Astrocyte of the spinal cord (primary cell): ENCODE data around the gene SPATA21.

Experiments used
- DNase-seq: peaks from one replicate; pipeline ENCODE4 v3.0.0; 2011; ENCODE audit warnings: low read depth, low spot score
- H3K4me3 ChIP-seq: 2 replicates; pipeline ENCODE4 v1.5.1; 2011; ENCODE audit warnings: low read depth, mild to moderate bottlenecking, low read length, moderate library complexity
- in situ Hi-C: cut with HindIII; loops from 2 replicates; pipeline ENCODE4 v1.10.0; 2017; ENCODE audit warnings: low sequenced_read_pairs
- TF ChIP-seq, protein P1 (sequence below): IDR thresholded peaks from 2 replicates; pipeline ENCODE4 v1.5.1; 2012; ENCODE audit warnings: low read depth, mild to moderate bottlenecking, low read length, inconsistent platforms

SPATA21 gene

DNA sequence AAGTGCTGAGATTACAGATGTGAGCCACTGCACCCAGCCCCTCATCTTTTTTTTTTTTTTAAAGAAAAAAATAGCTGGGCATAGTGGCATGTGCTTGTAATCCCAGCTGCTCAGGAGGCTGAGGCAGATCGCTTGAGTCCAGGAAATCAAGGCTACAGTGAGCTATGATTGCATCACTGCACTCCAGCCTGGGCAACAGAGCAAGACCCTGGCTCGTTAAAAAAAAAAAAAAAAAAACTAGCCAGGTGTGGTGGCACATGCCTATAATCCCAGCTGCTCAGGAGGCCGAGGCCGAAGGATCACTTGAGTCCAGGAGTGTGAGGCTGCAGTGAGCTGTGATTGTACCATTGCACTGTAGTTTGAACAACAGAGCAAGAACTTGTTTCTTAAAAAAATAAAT, 56.4 kb downstream of the SPATA21 start:
- in situ Hi-C loops = no loop called here
- no peak overlapping the region for H3K4me3 ChIP-seq
- no peak for DNase-seq
- TF ChIP-seq, protein P1, sequence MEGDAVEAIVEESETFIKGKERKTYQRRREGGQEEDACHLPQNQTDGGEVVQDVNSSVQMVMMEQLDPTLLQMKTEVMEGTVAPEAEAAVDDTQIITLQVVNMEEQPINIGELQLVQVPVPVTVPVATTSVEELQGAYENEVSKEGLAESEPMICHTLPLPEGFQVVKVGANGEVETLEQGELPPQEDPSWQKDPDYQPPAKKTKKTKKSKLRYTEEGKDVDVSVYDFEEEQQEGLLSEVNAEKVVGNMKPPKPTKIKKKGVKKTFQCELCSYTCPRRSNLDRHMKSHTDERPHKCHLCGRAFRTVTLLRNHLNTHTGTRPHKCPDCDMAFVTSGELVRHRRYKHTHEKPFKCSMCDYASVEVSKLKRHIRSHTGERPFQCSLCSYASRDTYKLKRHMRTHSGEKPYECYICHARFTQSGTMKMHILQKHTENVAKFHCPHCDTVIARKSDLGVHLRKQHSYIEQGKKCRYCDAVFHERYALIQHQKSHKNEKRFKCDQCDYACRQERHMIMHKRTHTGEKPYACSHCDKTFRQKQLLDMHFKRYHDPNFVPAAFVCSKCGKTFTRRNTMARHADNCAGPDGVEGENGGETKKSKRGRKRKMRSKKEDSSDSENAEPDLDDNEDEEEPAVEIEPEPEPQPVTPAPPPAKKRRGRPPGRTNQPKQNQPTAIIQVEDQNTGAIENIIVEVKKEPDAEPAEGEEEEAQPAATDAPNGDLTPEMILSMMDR = no peak

DNA sequence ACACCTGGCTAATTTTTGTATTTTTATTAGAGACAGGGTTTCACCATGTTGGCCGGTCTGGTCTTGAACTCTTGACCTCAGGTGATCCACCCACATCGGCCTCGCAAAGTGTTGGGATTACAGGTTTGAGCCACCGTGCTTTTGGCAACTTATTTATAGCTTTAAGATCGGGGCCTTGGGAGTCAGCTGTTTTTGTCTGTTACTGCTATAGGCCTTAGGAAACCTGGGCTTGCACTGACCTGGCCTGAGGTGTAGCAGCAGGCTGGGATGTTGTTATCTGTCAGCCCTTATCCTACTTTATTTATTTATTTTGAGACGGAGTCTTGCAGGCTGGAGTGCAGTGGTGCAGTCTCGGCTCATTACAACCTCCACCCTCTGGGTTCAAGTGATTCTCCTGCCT, 58.8 kb downstream of the SPATA21 start:
- TF ChIP-seq, protein P1 = no peak
- DNase-seq = no peak
- H3K4me3 ChIP-seq = no peak overlapping the region
- in situ Hi-C loops = no loop called here

DNA sequence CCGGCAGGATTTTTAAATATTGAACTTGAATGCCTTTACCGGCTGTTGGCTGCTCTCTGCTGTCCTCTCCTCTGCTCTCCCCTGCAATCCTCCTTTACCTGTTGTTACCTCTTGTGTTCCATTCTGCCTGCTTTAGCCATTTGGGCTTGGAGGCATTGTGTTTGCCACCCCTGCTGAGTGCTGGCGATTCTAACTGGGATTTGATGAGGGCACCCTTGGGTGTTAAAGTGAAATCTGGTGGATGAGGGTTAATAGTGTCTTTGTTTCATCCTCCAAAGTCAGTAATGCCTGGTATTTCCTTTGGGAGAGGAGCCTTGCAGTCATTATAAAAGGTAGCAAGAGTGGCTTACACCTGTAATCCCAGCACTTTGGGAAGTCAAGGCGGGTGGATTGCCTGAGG, 60.3 kb downstream of the SPATA21 start:
- DNase-seq = no peak
- TF ChIP-seq, protein P1 = no peak
- no peak overlapping the region for H3K4me3 ChIP-seq
- in situ Hi-C loops = no loop called here

DNA sequence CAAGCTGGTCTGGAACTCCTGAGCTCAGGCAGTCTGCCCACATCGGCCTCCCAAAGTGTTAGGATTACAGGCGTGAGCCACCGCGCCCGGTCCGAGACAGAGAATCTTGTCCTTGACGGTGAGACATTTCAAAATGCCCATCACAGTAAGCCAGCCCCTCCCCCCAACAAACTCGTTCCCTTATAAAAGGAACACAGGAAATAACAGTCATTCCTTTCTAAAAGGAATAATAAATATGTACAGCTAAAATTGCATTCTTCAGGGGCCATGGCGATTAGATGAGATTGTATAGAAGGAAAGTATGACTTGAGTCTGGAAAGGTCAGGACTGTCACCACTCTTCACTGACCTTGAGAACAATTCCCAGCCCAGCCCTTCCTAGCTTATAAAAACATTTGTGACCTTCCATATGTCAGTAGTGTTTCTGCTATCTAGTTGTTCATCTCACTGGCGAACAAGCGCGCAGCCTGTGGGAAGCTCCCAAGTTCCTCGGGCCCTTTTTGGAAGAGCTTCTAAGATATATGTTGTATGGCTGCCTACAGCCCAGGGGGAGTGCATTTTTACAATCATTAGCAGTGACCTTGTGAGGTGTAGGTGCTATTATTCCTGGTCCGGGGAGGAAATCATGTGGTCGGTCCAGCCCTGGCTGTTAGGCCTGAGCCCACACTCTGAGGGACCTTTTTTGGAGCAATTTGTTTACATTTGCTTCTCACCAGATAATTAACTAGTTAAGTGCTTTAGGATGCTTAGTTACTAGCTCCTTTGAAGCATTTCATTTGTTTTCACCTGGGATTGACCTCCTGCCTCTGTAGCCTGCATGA, 61.5 kb downstream of the SPATA21 start:
- DNase-seq = peak; percentile 59
- TF ChIP-seq, protein P1 = no peak
- no peak overlapping the region for H3K4me3 ChIP-seq
- in situ Hi-C loops = no loop called here

DNA sequence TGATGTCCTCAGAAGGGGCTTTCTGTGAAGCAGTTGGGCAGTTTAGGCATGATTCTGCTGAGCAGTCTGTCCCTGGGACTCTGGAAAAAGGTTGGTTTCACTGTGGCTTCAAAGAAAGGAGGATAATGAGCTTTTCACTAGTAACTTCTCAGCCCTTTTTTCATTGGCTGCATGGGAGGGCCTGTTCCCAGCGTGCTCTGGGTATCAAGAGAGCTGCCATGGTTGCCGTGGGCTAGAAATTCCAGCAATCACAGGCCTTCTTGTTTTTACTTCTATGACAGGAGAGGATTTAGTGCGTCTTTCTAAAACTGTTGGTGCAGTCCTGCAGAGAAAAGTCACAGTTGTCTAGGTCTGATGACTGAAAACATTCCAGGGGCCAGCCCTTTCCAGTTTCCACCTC, 63.0 kb downstream of the SPATA21 start:
- TF ChIP-seq, protein P1 = no peak
- H3K4me3 ChIP-seq = no peak overlapping the region
- in situ Hi-C loops = no loop called here
- no peak for DNase-seq

DNA sequence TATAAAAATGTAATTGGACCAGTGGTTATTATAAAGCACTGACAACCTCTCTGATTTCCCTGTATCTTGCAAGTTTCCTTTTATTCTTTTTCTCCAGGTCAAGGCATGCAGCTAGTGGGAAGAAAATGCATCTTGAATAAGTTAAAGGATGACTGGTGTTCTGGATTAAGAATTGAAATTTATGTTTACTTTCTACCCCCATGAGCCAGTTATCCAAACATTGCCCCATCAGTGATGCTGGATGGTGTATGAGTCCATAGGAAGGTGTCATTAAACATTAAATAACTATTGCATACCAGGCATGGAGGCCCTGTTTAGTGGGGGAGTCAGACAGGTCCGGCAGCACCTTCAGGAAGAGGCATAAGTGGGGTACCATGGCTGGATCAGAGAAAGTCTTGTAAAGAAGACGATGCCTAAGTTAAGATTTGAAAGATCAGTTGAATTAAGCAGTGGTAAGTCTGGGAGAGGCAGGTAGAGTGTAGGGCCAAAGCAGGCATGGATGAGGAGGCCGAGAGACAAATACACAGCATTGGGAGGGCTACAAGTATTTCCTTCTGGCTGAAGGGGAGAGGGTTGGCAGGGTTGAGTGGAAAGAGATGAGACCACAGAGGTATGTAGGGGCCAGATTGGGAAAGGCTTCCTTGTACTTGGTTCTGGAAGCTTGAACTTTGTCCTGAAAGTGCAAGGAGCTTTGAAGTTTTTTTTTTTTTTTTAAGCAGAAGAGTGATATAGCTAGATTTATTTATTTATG, 64.5 kb downstream of the SPATA21 start:
- TF ChIP-seq, protein P1 = no peak
- no peak overlapping the region for H3K4me3 ChIP-seq
- no peak for DNase-seq
- in situ Hi-C loops = no loop called here
